ACHN (cell line): ENCODE results near the gene GPR35.

Experiments used
- DNase-seq: peaks from one replicate; pipeline ENCODE4 v3.0.0-alpha.2; 2015
- in situ Hi-C: cut with HindIII; loops from 2 replicates; pipeline ENCODE4 v1.10.0; 2017; ENCODE audit warnings: low sequenced_read_pairs, low pct_ligation_motif_present, low pct_unique_long_range_greater_than_20kb

The GPR35 gene

GRCh38 chr2:240618776-240619175, 6.5 kb upstream of the GPR35 start:
- in situ Hi-C loops: no loop called here
- no peak for DNase-seq

DNA sequence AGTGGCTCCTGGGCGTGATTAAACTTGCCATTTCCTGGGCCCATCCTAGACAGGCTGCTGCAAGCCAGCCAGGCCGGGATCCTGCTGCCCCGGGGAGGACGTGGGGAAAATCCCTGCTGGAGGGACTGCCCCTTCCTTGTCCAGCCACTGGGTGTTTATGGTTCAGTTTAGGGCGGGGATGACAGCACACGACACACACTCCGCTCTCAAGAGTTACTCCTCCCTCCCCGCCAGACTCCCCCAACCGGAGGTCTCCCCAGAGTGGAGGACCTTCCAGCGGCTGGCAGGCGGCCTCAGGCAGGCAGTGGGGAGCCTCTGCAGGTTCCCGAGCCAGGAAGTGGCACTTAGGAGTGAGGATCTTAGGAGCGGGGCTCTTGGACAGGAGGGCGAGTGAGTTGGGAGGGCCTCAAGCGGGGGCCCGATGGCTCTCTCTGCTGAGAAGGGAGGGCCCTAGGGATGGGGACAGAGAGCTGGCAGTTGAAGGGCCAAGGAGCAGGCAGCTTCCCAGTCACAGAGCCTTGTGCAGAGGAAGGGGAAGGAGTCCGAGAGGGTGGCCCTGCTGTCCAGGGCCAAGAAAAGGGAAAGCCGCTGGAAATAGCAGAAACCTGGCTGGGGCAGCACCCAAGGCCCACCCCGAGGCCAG, 5.7 kb upstream of the GPR35 start:
- in situ Hi-C loops: no loop called here
- no peak for DNase-seq

GRCh38 chr2:240620149-240620731, 5.0 kb upstream of the GPR35 start:
- in situ Hi-C loops: no loop called here
- no peak for DNase-seq

- in situ Hi-C loops: no loop called here
- DNase-seq: no peak
Measured at GRCh38 chr2:240620859-240621258, 4.4 kb upstream of the GPR35 start.

DNA sequence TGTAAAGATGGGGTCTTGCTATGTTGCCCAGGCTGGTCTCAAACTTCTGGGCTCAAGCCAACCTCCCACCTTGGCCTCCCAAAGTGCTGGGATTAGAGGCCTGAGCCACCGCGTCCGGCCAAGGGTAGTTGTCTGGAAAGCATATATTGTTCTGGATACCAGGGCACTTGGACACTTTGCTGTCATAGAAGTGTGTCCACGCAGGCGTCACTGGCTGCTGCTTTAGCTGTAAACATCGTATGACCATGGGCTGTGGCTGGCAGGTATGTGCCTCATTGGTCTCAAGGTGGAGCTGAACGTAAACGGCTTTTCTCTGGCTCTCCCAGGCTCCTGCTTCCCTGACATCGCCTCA, 3.2 kb upstream of the GPR35 start:
- DNase-seq: no peak
- in situ Hi-C loops: no loop called here

GRCh38 chr2:240622531-240623235, 2.6 kb upstream of the GPR35 start:
- in situ Hi-C loops: no loop called here
- DNase-seq: no peak

DNA sequence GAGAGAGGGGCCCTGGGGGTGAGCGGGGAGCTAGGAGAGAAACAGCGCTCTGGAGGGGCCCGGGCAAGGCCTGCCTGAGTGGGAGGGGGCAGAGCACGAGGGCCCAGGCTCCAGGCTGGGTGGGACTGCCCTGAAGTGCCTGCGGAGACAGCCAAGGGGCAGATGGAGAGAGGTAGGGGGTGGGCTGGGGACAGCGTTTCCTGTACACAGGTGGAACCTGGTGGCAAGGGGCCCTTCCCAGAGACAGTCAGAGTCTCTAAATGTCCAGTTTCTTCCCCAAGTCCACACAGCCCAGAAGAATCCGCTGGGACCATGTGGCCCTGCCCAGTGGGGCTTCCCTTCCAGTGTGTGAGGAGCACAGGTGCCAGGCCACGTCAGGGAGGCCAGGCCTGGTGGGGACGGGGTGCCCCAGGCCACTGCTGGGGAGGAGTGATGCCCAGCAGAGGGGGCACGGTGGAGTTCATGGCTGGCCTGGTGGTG, 1.7 kb upstream of the GPR35 start:
- no peak for DNase-seq
- in situ Hi-C loops: no loop called here

GRCh38 chr2:240624011-240624949, 1.0 kb upstream of the GPR35 start:
- in situ Hi-C loops: no loop called here
- DNase-seq: no peak

DNA sequence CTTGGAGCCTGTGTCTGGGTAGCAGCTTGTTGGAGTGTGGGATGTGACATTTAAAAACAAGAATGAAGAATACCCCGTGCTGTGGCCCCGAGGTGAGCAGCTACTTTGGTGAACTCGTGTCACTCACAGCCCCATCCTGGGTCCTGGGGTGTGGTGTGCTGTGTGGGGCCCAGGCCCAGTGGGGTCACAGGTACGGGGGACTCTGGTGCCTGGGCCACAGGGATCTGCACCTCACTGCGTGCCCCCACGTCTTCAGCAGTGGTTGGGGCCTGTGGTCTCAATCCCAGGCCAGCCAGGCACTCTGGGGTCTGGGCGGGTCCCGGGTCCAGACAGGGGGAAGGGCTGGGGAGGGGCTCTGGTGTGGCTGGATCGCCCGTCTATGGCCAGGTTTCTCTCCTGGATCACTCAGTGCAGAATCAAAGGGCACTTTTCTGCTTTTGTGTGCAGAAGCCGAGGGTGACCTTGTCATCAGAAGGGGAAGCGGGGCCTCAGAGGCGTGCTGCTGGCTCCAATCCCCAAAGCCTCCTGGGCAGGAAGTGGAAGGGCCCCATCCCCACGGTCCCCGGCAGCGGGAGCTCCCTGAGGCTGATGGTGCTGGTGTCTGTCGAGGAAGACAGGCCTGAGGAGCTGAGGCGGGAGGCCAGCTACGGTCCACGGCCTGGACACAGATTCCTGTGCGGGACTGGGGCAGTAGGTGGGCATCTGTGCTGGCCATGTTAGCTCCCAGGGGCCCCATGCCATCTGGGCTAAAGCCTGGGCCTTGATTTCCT, 1.4 kb downstream of the GPR35 start:
- in situ Hi-C loops: no loop called here
- DNase-seq: no peak

DNA sequence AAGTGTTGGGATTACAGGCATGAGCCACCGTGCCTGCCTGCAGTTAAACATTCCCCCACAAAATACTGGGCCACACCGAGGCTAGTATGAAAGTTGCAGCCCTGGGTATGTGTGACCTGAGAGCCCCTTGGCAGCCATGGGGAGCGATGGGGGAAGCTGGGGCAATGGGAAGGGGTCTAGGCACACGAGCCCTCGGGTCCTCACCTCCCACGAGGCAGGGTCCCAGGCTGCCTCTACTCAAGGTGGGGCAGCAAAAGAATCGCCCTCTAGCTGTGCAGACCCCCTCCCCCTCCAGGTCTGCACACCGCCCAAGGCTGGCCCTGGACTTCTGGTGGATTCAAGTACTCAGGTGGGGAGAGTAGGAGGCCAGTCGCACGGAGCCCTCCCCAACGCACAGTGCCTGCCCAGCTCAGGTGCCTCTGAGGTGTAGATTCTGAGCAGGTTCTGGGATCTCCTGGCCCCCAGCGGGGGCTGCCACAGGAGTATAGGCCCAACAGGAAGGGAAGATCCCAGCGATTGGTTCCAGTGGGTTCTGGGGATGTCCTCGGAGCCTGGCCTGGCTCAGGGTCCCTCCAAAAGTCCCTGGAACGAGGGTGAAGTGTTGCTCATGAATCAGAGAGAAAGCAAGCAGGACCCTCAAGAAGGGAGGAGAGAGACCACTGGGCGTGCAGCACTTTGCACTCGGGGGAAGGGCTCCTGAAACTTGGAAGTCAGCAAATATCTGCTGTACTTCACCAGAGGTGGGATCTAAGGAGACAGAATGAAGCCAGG, 2.6 kb downstream of the GPR35 start:
- DNase-seq: no peak
- in situ Hi-C loops: no loop called here

DNA sequence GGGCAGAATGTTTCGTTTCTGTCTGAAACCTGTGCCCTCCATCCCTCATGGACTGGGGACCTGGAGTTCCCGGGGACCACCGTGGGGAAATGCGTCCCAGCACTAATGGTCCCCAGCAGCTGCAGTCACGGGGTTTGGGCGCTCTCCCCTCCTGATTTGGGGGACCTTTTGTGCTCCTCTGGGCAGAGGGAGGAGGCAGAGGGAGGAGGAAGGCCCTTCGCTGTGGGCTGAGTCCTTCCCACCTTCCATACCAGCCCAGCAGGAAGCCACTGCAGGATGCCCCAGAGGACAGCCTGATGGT, 3.2 kb downstream of the GPR35 start:
- in situ Hi-C loops: no loop called here

DNA sequence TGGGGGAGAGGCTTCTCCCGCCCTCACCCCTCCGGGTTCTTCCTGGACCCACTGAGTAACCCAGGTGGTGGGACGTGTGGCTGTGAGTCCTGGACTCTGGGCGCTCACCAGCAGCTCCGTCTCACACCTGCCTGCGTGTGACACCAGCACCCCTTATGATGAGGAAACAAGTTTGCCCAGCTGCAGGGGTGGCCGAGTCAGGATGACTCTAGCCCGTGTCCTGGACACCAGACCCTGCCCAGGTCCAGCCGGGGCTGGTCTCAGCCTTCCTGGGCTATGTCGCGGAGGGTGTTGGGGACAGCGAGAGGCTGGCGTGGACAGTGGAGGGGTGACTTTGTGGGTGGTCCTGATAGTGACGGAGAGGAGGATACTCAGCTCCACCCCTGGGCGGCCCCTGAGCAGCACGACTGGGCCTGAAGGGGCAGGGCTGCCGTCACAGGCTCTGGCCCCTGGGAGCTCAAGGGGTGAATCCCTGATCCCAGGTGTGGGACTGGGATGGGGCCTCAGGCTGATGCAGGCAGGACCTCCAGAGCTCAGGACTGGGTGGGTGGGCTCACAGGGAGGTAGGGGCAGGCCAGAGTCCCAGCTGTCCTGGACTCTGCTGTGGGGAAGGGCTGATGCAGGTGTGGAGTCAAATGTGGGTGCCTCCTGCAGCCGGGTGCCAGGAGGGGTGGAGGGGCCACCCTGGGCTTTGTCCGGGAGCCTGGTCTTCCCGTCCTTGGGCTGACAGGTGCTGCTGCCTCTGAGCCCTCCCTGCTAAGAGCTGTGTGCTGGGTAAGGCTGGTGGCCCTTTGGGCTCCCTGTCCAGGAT, 3.7 kb downstream of the GPR35 start:
- in situ Hi-C loops: no loop called here
- DNase-seq: no peak

More for the DNA sequence above, 3.2 kb downstream of the GPR35 start:
- no peak for DNase-seq

GRCh38 chr2:240629619-240629967, 4.3 kb downstream of the GPR35 start:
- DNase-seq: no peak
- in situ Hi-C loops: no loop called here

GRCh38 chr2:240629968-240630770, 4.9 kb downstream of the GPR35 start:
- in situ Hi-C loops: no loop called here

DNA sequence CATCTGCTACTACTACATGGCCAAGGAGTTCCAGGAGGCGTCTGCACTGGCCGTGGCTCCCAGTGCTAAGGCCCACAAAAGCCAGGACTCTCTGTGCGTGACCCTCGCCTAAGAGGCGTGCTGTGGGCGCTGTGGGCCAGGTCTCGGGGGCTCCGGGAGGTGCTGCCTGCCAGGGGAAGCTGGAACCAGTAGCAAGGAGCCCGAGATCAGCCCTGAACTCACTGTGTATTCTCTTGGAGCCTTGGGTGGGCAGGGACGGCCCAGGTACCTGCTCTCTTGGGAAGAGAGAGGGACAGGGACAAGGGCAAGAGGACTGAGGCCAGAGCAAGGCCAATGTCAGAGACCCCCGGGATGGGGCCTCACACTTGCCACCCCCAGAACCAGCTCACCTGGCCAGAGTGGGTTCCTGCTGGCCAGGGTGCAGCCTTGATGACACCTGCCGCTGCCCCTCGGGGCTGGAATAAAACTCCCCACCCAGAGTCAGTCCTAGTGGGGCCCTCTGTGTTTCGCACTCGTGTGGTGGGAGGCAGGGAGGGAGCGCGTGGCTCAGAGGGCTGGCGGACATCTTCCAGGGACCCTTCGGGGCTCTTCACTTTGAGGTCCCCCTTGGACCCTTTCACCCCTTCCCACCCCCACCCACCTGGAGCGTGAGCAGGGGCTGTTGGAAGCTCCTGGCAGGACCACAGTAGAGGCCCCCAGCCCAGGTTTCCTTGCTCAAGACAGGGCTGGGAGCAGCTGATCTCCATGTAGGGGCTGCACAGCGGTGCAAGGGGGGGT, 5.7 kb downstream of the GPR35 start:
- no peak for DNase-seq
- in situ Hi-C loops: no loop called here

More at GRCh38 chr2:240629968-240630770, 4.9 kb downstream of the GPR35 start:
- DNase-seq: no peak
